GM10266 (cell line): ENCODE data around the gene AK8.
"Not testable (repeated sequence)": the region's sequence is repeated elsewhere in the genome, so short reads cannot be mapped to it uniquely, and the experiment has no call there.

Source experiments
- DNase-seq: peaks from one replicate; pipeline ENCODE4 v3.0.0; 2012; ENCODE audit errors: extremely low spot score
- TF ChIP-seq, protein P1 (sequence below): IDR thresholded peaks from 2 replicates; pipeline ENCODE4 v1.5.1; 2012; ENCODE audit warnings: mild to moderate bottlenecking, low read depth; ENCODE audit not compliant: control insufficient read depth, insufficient read depth; ENCODE audit errors: missing control alignments

AK8 gene

GRCh38 chr9:132717326-132717945 is 160.6 kb downstream of the AK8 start:
- DNase-seq: no peak

GRCh38 chr9:132716007-132716406 is 162.1 kb downstream of the AK8 start:
- no peak for DNase-seq
- TF ChIP-seq, protein P1, sequence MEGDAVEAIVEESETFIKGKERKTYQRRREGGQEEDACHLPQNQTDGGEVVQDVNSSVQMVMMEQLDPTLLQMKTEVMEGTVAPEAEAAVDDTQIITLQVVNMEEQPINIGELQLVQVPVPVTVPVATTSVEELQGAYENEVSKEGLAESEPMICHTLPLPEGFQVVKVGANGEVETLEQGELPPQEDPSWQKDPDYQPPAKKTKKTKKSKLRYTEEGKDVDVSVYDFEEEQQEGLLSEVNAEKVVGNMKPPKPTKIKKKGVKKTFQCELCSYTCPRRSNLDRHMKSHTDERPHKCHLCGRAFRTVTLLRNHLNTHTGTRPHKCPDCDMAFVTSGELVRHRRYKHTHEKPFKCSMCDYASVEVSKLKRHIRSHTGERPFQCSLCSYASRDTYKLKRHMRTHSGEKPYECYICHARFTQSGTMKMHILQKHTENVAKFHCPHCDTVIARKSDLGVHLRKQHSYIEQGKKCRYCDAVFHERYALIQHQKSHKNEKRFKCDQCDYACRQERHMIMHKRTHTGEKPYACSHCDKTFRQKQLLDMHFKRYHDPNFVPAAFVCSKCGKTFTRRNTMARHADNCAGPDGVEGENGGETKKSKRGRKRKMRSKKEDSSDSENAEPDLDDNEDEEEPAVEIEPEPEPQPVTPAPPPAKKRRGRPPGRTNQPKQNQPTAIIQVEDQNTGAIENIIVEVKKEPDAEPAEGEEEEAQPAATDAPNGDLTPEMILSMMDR: no peak

More at GRCh38 chr9:132717326-132717945, 160.6 kb downstream of the AK8 start:
- TF ChIP-seq, protein P1: no peak

GRCh38 chr9:132712753-132713152 is 165.3 kb downstream of the AK8 start:
- TF ChIP-seq, protein P1: no peak
- no peak for DNase-seq

- TF ChIP-seq, protein P1: no peak
- no peak for DNase-seq
Observed at GRCh38 chr9:132711846-132712245, 166.2 kb downstream of the AK8 start.

- not testable (repeated sequence) for DNase-seq
Observed at GRCh38 chr9:132711152-132711551, 166.9 kb downstream of the AK8 start.

DNA sequence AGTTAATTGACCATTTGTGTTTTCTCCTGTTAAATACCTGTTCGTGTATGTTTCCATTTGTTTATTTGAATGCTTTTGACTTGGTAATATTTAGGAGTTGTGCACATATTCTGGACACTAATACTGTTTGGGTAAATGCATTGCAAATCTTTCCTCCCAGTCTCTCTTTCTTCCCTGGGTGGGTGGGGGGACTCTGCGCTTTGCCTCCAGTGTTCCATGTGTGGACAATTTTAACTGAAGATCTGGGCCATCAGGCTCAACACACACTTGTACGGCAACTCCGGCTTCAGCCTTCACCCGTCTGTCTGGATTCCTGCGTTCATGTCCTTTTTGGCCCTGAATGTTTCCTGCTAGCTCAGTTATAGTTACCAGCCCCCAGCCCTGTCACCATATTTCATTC is 167.8 kb downstream of the AK8 start:
- TF ChIP-seq, protein P1: no peak
- no peak for DNase-seq

DNA sequence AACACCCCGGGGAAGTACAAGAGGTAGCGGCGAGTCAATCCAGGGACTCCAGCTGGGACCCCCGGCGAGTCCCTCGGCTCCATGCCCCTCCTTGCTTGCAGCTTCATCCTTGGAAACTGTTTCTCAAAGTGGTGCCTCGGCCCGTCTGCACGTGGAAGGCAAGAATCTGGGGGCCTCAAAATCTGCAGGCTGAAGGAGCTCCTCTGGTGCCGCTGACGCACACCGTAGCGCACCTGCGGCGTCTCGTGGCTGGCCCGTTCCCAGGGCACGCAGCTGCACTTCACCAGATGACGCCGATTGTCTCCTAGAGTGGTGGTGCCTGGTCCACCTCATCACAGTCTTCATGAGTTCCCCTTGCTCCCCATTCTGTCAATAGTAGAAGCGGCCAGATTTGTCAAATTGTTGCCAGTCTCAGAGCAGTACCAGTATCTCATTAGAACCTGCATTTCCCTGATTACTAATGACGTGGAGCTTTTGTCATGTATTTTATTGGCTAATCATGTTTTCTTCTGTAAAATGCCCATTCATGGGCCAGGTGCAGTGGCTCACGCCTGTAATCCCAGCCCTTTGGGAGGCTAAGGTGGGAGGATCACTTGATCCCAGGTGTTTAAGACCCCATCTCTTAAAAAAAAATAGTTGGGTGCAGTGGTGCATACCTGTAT is 169.2 kb downstream of the AK8 start:
- TF ChIP-seq, protein P1: no peak
- DNase-seq: no peak
